Activated T-cell treated with anti-CD3 and anti-CD28 coated beads, Interleukin-2, amount 50 U/mL, for 24 hours (primary cell): ENCODE data around the gene MRPL4.
A peak's percentile ranks its signal among the peaks of the same experiment; 100 is the strongest.
"Not testable (repeated sequence)": the region's sequence is repeated elsewhere in the genome, so short reads cannot be mapped to it uniquely, and the experiment has no call there.

Source experiments
- DNase-seq: peaks from one replicate; pipeline ENCODE4 v3.0.0-alpha.2; 2020
- H3K27ac Mint-ChIP-seq: 2 replicates; pipeline ENCODE4 v1.8.0; 2020; ENCODE audit warnings: mild to moderate bottlenecking, mixed read lengths
- H3K27me3 Mint-ChIP-seq: 2 replicates; pipeline ENCODE4 v1.8.0; 2020; ENCODE audit warnings: mixed read lengths
- H3K36me3 Mint-ChIP-seq: 2 replicates; pipeline ENCODE4 v1.8.0; 2020; ENCODE audit warnings: low read depth, mixed read lengths
- H3K4me1 Mint-ChIP-seq: 2 replicates; pipeline ENCODE4 v1.8.0; 2020; ENCODE audit warnings: low read depth, mixed read lengths
- H3K4me3 Mint-ChIP-seq: 2 replicates; pipeline ENCODE4 v1.8.0; 2020; ENCODE audit warnings: mild to moderate bottlenecking, moderate library complexity, mixed read lengths
- H3K9me3 Mint-ChIP-seq: 2 replicates; pipeline ENCODE4 v1.8.0; 2020; ENCODE audit warnings: mixed read lengths

Gene MRPL4

DNA sequence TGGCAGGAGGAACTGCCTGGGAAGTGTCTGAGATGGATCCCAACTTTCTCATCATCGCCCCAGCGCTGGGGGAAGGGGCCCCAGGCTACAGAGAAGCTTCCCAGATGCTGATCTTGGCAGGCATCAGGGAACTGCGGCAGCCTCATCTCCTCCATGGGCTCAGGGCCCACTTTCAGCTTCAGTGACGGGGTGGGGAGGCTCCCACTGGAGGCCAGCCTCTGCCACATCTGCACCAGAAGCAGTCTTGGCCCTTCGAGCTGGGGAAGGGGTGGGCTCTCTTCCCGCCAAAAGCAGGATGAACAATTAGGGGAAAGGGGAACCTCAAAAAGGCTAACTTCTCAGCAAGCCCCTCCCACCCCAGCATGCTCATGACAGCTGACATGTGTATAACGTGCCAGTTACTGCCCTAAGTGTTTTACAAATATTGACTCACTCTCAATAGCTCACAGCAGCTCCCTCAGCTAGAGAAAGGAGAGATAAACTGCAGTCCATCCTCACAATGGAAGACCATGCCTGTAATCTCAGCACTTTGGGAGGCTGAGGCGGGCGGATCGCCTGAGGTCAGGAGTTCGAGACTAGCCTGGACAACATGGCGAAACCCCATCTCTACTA is 13.7 kb upstream of the MRPL4 start:
- no peaks in the 10 kb centered on the region for H3K27me3 Mint-ChIP-seq
- no peak overlapping the region for H3K27ac Mint-ChIP-seq
- no peaks in the 10 kb centered on the region for H3K9me3 Mint-ChIP-seq
- no peak overlapping the region for H3K4me3 Mint-ChIP-seq
- DNase-seq, result no peak
- H3K4me1 Mint-ChIP-seq, result peaks cover 23% of the 10 kb centered on the region
- no peaks in the 10 kb centered on the region for H3K36me3 Mint-ChIP-seq

DNA sequence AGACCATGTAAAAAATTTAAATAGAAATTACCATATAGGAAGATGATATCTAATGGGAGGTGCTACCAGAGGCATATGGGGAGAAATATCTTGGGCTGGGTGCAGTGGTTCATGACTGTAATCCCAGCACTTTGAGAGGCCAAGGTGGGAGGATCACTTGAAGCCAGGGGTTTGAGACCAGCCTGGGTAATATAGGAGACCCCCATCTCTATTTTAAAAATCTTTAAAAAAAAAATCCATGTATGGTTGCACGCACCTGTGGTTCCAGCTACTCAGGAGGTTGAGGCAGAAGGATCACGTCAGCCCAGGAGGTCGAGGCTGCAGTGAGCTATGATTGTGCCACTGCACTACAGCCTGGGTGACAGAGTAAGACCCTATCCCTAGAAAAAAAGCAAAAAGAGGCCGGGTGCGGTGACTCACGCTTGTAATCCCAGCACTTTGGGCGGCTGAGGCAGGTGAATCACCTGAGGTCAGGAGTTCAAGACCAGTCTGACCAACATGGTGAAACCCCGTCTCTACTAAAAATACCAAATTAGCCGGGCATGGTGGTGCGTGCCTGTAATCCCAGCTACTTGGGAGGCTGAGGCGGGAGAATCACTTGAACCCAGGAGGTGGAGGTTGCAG is 10.1 kb upstream of the MRPL4 start:
- H3K27me3 Mint-ChIP-seq, H3K4me3 Mint-ChIP-seq, H3K9me3 Mint-ChIP-seq, H3K36me3 Mint-ChIP-seq, H3K27ac Mint-ChIP-seq, DNase-seq, H3K4me1 Mint-ChIP-seq: not testable (repeated sequence)

DNA sequence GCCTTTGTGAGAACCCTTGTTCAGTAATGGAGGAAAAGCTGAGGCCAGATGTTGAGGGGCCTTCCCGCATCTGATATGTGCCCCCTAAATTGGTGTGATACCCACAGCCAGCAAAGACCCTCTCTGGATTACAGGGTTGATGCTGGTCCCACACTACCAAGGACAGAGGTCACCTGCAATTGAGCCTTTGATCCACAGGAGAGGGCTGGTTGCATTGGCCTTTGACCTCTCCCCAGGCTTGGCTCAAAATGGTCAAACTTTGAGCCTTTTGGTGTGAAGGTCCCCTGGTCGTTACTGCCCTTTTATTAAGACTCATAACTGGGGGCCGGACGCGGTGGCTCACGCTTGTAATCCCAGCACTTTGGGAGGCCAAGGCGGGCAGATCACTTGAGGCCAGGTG is 8.4 kb upstream of the MRPL4 start:
- H3K4me1 Mint-ChIP-seq, result peaks cover 2% of the 10 kb centered on the region
- no peak for DNase-seq
- H3K27me3 Mint-ChIP-seq, result no peaks in the 10 kb centered on the region
- no peaks in the 10 kb centered on the region for H3K36me3 Mint-ChIP-seq
- H3K9me3 Mint-ChIP-seq, result no peaks in the 10 kb centered on the region
- H3K4me3 Mint-ChIP-seq, result no peak overlapping the region
- H3K27ac Mint-ChIP-seq, result no peak overlapping the region

- no peaks in the 10 kb centered on the region for H3K36me3 Mint-ChIP-seq
- H3K4me3 Mint-ChIP-seq, result no peak overlapping the region
- no peak overlapping the region for H3K27ac Mint-ChIP-seq
- H3K4me1 Mint-ChIP-seq, result peaks cover 3% of the 10 kb centered on the region
- H3K9me3 Mint-ChIP-seq, result no peaks in the 10 kb centered on the region
- no peak for DNase-seq
- no peaks in the 10 kb centered on the region for H3K27me3 Mint-ChIP-seq
Observed at GRCh38 chr19:10245189-10245939, 6.7 kb upstream of the MRPL4 start.

GRCh38 chr19:10246511-10246910 is 5.5 kb upstream of the MRPL4 start:
- no peaks in the 10 kb centered on the region for H3K36me3 Mint-ChIP-seq
- no peaks in the 10 kb centered on the region for H3K9me3 Mint-ChIP-seq
- peaks cover 8% of the 10 kb centered on the region for H3K4me1 Mint-ChIP-seq
- H3K27ac Mint-ChIP-seq, result no peak overlapping the region
- H3K4me3 Mint-ChIP-seq, result no peak overlapping the region
- no peaks in the 10 kb centered on the region for H3K27me3 Mint-ChIP-seq
- DNase-seq, result no peak

- Mint-ChIP-seq H3K4me1 (peaks cover 32% of the 10 kb centered on the region), H3K27me3 (no peaks in the 10 kb centered on the region), H3K4me3 (peak overlapping the region; percentile 96), H3K36me3 (peaks cover 59% of the 10 kb centered on the region), H3K27ac (peak overlapping the region; percentile 99), H3K9me3 (no peaks in the 10 kb centered on the region)
- no peak for DNase-seq
Observed at GRCh38 chr19:10252707-10253106, 693 bp downstream of the MRPL4 start.

DNA sequence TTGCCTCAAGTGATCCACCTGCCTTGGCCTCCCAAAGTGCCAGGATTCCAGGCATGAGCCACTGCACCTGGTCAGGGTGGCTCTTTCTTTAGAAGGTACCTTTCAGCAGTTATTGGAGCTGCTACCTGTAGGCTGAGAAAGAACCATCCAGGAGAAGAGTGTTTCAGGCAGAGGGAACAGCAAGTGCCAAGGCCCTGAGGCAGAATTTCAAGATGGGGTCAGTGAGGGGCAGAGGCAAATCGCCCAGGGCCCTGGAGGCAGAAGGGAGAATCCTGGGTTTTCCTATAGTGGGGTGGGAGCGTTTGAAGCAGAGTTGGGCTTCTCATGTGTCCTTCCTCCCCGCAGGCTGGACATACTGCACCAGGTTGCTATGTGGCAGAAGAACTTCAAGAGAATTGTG is 2.2 kb downstream of the MRPL4 start:
- Mint-ChIP-seq H3K4me3 (peak overlapping the region; percentile 96), H3K36me3 (peaks cover 75% of the 10 kb centered on the region), H3K9me3 (no peaks in the 10 kb centered on the region), H3K4me1 (peaks cover 42% of the 10 kb centered on the region), H3K27ac (peak overlapping the region; percentile 30), H3K27me3 (no peaks in the 10 kb centered on the region)
- DNase-seq, result no peak

GRCh38 chr19:10255358-10255757 is 3.3 kb downstream of the MRPL4 start:
- H3K27ac Mint-ChIP-seq, result peak overlapping the region; percentile 30
- no peaks in the 10 kb centered on the region for H3K27me3 Mint-ChIP-seq
- no peak overlapping the region for H3K4me3 Mint-ChIP-seq
- no peaks in the 10 kb centered on the region for H3K9me3 Mint-ChIP-seq
- peaks cover 84% of the 10 kb centered on the region for H3K36me3 Mint-ChIP-seq
- no peak for DNase-seq
- H3K4me1 Mint-ChIP-seq, result peaks cover 49% of the 10 kb centered on the region

DNA sequence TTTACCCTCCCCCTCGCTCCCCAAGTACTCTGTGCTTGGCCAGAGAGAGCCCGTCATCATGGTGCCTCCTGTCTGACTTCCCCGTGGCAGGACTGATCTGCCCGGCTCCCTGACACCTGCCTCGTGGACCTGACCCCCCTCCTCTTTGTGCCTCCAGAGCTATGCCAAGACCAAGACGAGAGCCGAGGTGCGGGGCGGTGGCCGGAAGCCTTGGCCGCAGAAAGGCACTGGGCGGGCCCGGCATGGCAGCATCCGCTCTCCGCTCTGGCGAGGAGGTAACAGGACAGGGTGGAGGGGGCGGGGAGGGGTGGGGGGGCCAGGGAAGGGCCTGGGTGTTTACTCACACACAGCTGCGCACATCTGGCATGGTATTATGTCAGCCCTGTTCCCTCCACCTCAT is 4.5 kb downstream of the MRPL4 start:
- Mint-ChIP-seq H3K4me1 (peaks cover 52% of the 10 kb centered on the region), H3K4me3 (no peak overlapping the region), H3K27me3 (no peaks in the 10 kb centered on the region), H3K9me3 (no peaks in the 10 kb centered on the region), H3K36me3 (peaks cover 84% of the 10 kb centered on the region), H3K27ac (no peak overlapping the region)
- no peak for DNase-seq

GRCh38 chr19:10256970-10257615 is 5.1 kb downstream of the MRPL4 start:
- H3K9me3 Mint-ChIP-seq, result no peaks in the 10 kb centered on the region
- H3K4me3 Mint-ChIP-seq, result no peak overlapping the region
- no peak for DNase-seq
- no peaks in the 10 kb centered on the region for H3K27me3 Mint-ChIP-seq
- H3K4me1 Mint-ChIP-seq, result peaks cover 53% of the 10 kb centered on the region
- peaks cover 80% of the 10 kb centered on the region for H3K36me3 Mint-ChIP-seq
- no peak overlapping the region for H3K27ac Mint-ChIP-seq

DNA sequence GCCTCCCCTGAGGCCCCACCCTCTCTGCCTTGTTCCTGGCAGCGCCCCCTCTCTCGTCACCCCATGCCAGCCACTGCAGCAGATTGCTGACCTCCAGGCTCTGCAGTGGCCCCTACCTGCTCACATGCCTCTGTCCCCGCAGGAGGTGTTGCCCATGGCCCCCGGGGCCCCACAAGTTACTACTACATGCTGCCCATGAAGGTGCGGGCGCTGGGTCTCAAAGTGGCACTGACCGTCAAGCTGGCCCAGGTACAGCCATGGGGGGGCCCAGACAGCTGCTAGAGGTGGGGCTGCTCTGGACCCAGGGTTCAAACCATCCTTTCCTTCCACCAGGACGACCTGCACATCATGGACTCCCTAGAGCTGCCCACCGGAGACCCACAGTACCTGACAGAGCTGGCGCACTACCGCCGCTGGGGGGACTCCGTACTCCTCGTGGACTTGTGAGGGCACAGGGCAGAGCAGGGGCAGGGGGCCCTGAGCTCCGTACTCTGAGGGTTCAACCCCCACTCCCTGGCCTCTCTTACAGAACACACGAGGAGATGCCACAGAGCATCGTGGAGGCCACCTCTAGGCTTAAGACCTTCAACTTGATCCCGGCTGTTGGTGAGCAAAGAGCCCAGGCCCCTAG is 6.2 kb downstream of the MRPL4 start:
- Mint-ChIP-seq H3K36me3 (peaks cover 69% of the 10 kb centered on the region), H3K4me3 (no peak overlapping the region), H3K9me3 (no peaks in the 10 kb centered on the region), H3K4me1 (peaks cover 47% of the 10 kb centered on the region), H3K27ac (peak overlapping the region; percentile 91), H3K27me3 (no peaks in the 10 kb centered on the region)
- DNase-seq, result no peak

GRCh38 chr19:10259162-10259905 is 7.3 kb downstream of the MRPL4 start:
- Mint-ChIP-seq H3K36me3 (peaks cover 57% of the 10 kb centered on the region), H3K4me1 (peaks cover 37% of the 10 kb centered on the region), H3K4me3 (peak overlapping the region; percentile 57)

GRCh38 chr19:10260141-10260584 is 8.1 kb downstream of the MRPL4 start:
- Mint-ChIP-seq H3K27me3 (no peaks in the 10 kb centered on the region), H3K4me1 (peaks cover 33% of the 10 kb centered on the region), H3K36me3 (peaks cover 49% of the 10 kb centered on the region), H3K4me3 (peak overlapping the region; percentile 57), H3K27ac (peak overlapping the region; percentile 95), H3K9me3 (no peaks in the 10 kb centered on the region)
- DNase-seq, result peak; percentile 77

More at GRCh38 chr19:10259162-10259905, 7.3 kb downstream of the MRPL4 start:
- DNase-seq, result peak; percentile 89
- peak overlapping the region; percentile 95 for H3K27ac Mint-ChIP-seq
- H3K9me3 Mint-ChIP-seq, result no peaks in the 10 kb centered on the region
- H3K27me3 Mint-ChIP-seq, result no peaks in the 10 kb centered on the region

GRCh38 chr19:10262771-10263170 is 10.8 kb downstream of the MRPL4 start:
- Mint-ChIP-seq H3K4me3 (no peak overlapping the region), H3K9me3 (no peaks in the 10 kb centered on the region), H3K4me1 (peaks cover 30% of the 10 kb centered on the region), H3K27me3 (no peaks in the 10 kb centered on the region), H3K27ac (no peak overlapping the region), H3K36me3 (peaks cover 24% of the 10 kb centered on the region)
- no peak for DNase-seq
